ENCODE measurements around the gene CEP170B. TPM values are rescaled to one million over a fixed set of nuclear protein-coding genes. Genes with fewer than 3 reads are reported as not detected.

CEP170B gene
- total RNA-seq (2014; rRNA removed; shearing (Covaris generic); ENCODE audit: low replicate concordance): 7.5 and 13.6 TPM in 2 replicates

- Histone ChIP-seq H3K36me3 (no peaks in the 10 kb centered on the region; the same call in 1 of the 2 replicates), H3K27me3 (no peaks in the 10 kb centered on the region), H3K9me3 (no peaks in the 10 kb centered on the region), H3K4me3 (peak within 1 kb of the TSS; percentile 70)
- peak; percentile 36 for DNase-seq
Measured at GRCh38 chr14:104865081-104865630, at the start of gene CEP170B. CEP170B (plus strand) TSS chr14:104865268; CDS start chr14:104868451, 3,183 bp downstream.

GRCh38 chr14:104816616-104816884 lies 48.5 kb upstream of the CEP170B start:
- H3K9me3 ChIP-seq: no peaks in the 10 kb centered on the region
- H3K36me3 ChIP-seq: no peaks in the 10 kb centered on the region
- no peaks in the 10 kb centered on the region for H3K27me3 ChIP-seq
- peak overlapping the region; percentile 70 for H3K4me3 ChIP-seq
- DNase-seq: no peak

GRCh38 chr14:104817930-104818713 lies 46.9 kb upstream of the CEP170B start:
- Histone ChIP-seq H3K27me3 (no peaks in the 10 kb centered on the region), H3K4me3 (no peak overlapping the region), H3K9me3 (no peaks in the 10 kb centered on the region), H3K36me3 (no peaks in the 10 kb centered on the region)
- no peak for DNase-seq

- Histone ChIP-seq H3K36me3 (no peaks in the 10 kb centered on the region), H3K4me3 (no peak overlapping the region)
- no peak for DNase-seq
Measured at GRCh38 chr14:104818714-104819161, 46.3 kb upstream of the CEP170B start.

GRCh38 chr14:104819361-104819781 lies 45.7 kb upstream of the CEP170B start:
- H3K9me3 ChIP-seq: no peaks in the 10 kb centered on the region
- no peak for DNase-seq
- H3K36me3 ChIP-seq: no peaks in the 10 kb centered on the region
- no peak overlapping the region for H3K4me3 ChIP-seq
- H3K27me3 ChIP-seq: no peaks in the 10 kb centered on the region

More at GRCh38 chr14:104818714-104819161, 46.3 kb upstream of the CEP170B start:
- no peaks in the 10 kb centered on the region for H3K27me3 ChIP-seq
- no peaks in the 10 kb centered on the region for H3K9me3 ChIP-seq

GRCh38 chr14:104820669-104821228 lies 44.3 kb upstream of the CEP170B start:
- DNase-seq: no peak
- Histone ChIP-seq H3K36me3 (no peaks in the 10 kb centered on the region), H3K9me3 (no peaks in the 10 kb centered on the region), H3K27me3 (no peaks in the 10 kb centered on the region), H3K4me3 (no peak overlapping the region)

- Histone ChIP-seq H3K4me3 (no peak overlapping the region), H3K36me3 (no peaks in the 10 kb centered on the region), H3K9me3 (no peaks in the 10 kb centered on the region), H3K27me3 (no peaks in the 10 kb centered on the region)
- DNase-seq: no peak
Measured at GRCh38 chr14:104821229-104821945, 43.7 kb upstream of the CEP170B start.

- no peaks in the 10 kb centered on the region for H3K9me3 ChIP-seq
- no peak overlapping the region for H3K4me3 ChIP-seq
- no peak for DNase-seq
- no peaks in the 10 kb centered on the region for H3K27me3 ChIP-seq
- no peaks in the 10 kb centered on the region for H3K36me3 ChIP-seq
Measured at GRCh38 chr14:104821971-104822608, 43.0 kb upstream of the CEP170B start.

- no peak for DNase-seq
- H3K27me3 ChIP-seq: no peaks in the 10 kb centered on the region
- no peaks in the 10 kb centered on the region for H3K9me3 ChIP-seq
- no peak overlapping the region for H3K4me3 ChIP-seq
- no peaks in the 10 kb centered on the region for H3K36me3 ChIP-seq
Measured at GRCh38 chr14:104822821-104823615, 42.0 kb upstream of the CEP170B start.

GRCh38 chr14:104824353-104824997 lies 40.6 kb upstream of the CEP170B start:
- DNase-seq: no peak
- H3K27me3 ChIP-seq: no peaks in the 10 kb centered on the region
- no peaks in the 10 kb centered on the region for H3K36me3 ChIP-seq
- no peak overlapping the region for H3K4me3 ChIP-seq
- H3K9me3 ChIP-seq: no peaks in the 10 kb centered on the region

- Histone ChIP-seq H3K27me3 (no peaks in the 10 kb centered on the region), H3K4me3 (peak overlapping the region; percentile 45), H3K36me3 (no peaks in the 10 kb centered on the region), H3K9me3 (no peaks in the 10 kb centered on the region)
- DNase-seq: peak; percentile 83
Measured at GRCh38 chr14:104826189-104826860, 38.7 kb upstream of the CEP170B start.

GRCh38 chr14:104826861-104827176 lies 38.2 kb upstream of the CEP170B start:
- no peaks in the 10 kb centered on the region for H3K36me3 ChIP-seq
- no peak for DNase-seq
- H3K27me3 ChIP-seq: no peaks in the 10 kb centered on the region
- no peak overlapping the region for H3K4me3 ChIP-seq
- H3K9me3 ChIP-seq: no peaks in the 10 kb centered on the region

- Histone ChIP-seq H3K4me3 (no peak overlapping the region), H3K36me3 (no peaks in the 10 kb centered on the region), H3K27me3 (no peaks in the 10 kb centered on the region), H3K9me3 (no peaks in the 10 kb centered on the region)
- no peak for DNase-seq
Measured at GRCh38 chr14:104827177-104828055, 37.7 kb upstream of the CEP170B start.

- Histone ChIP-seq H3K27me3 (no peaks in the 10 kb centered on the region), H3K9me3 (no peaks in the 10 kb centered on the region), H3K4me3 (no peak overlapping the region), H3K36me3 (no peaks in the 10 kb centered on the region)
- DNase-seq: no peak
Measured at GRCh38 chr14:104830781-104831180, 34.3 kb upstream of the CEP170B start.

All from MG63 (cell line).